ENCODE measurements around the gene PTPN5. TPM values are rescaled to one million over a fixed set of nuclear protein-coding genes. Genes with fewer than 3 reads are reported as not detected.

PTPN5 gene
- total RNA-seq, 1 experiment from 2014 or later: not detected

DNA sequence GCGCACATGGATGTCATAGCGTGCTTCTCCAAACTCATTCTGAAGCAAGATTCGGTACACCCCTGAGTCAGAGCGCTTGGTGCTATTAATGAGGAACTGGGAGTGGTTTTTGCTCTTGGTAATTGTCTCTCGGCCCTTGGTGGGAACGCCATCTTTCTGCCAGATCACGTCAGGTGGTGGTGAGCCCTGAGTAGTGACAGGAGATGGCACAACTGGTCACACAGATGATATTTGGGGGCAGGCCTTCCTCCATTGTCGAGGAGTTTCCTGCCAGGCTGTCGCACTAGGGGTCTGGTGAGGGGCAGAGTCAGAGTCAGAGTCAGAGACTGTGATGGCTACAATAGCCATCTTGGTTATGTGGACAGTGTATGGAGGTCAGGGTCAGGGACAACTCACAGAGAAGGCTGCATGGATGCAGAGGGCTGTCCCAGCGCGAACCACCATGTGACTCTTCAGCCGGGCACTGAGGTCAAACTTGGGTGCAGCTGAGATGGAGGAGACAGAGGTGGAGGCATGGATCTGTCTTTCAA is 83.7 kb downstream of the PTPN5 start:
- Histone ChIP-seq H3K27me3 (ENCODE audit: insufficient read depth, low read depth) (peaks cover 63% of the 10 kb centered on the region), H3K4me3 (no peak overlapping the region), H3K4me1 (replicated peaks; ENCODE audit: insufficient read depth) (no peaks in the 10 kb centered on the region), H2AFZ (no peak overlapping the region), H3K9me2 (ENCODE audit: insufficient read depth) (no peaks in the 10 kb centered on the region), H3K9me3 (ENCODE audit: insufficient read depth, low read depth) (no peaks in the 10 kb centered on the region), H3K4me2 (no peak overlapping the region), H3K36me3 (ENCODE audit: low read depth) (no peaks in the 10 kb centered on the region), H3F3A (ENCODE audit: insufficient read depth, low read depth) (no peaks in the 10 kb centered on the region), H4K20me1 (ENCODE audit: insufficient read depth) (no peaks in the 10 kb centered on the region), H3K27ac (no peak overlapping the region), H3K79me2 (ENCODE audit: low read depth) (no peaks in the 10 kb centered on the region)
- CTCF ChIA-PET: no interaction called here
- intact Hi-C loops (cut with micrococcal nuclease; ENCODE audit: unreplicated experiment): no loop called here
- TF ChIP-seq, protein P1, sequence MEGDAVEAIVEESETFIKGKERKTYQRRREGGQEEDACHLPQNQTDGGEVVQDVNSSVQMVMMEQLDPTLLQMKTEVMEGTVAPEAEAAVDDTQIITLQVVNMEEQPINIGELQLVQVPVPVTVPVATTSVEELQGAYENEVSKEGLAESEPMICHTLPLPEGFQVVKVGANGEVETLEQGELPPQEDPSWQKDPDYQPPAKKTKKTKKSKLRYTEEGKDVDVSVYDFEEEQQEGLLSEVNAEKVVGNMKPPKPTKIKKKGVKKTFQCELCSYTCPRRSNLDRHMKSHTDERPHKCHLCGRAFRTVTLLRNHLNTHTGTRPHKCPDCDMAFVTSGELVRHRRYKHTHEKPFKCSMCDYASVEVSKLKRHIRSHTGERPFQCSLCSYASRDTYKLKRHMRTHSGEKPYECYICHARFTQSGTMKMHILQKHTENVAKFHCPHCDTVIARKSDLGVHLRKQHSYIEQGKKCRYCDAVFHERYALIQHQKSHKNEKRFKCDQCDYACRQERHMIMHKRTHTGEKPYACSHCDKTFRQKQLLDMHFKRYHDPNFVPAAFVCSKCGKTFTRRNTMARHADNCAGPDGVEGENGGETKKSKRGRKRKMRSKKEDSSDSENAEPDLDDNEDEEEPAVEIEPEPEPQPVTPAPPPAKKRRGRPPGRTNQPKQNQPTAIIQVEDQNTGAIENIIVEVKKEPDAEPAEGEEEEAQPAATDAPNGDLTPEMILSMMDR (conservative IDR thresholded peaks at IDR 0.05): no peak
- no peak for TF ChIP-seq EZH2 (IDR thresholded peaks at IDR 0.05; ENCODE audit: low read depth)
- BruUV-seq (replicated peaks): no TSS peak
- DNase-seq: no peak
- POLR2A ChIA-PET (ENCODE audit: unreplicated experiment): no interaction called here

- H3K36me3 ChIP-seq (ENCODE audit: low read depth): no peaks in the 10 kb centered on the region
- no peaks in the 10 kb centered on the region for H3F3A ChIP-seq (ENCODE audit: insufficient read depth, low read depth)
- no peak for DNase-seq
- H3K4me2 ChIP-seq: no peak overlapping the region
- no peaks in the 10 kb centered on the region for H3K4me1 ChIP-seq (replicated peaks; ENCODE audit: insufficient read depth)
- H2AFZ ChIP-seq: no peak overlapping the region
- intact Hi-C loops (cut with micrococcal nuclease; ENCODE audit: unreplicated experiment): no loop called here
- no peak for TF ChIP-seq EZH2 (IDR thresholded peaks at IDR 0.05; ENCODE audit: low read depth)
- TF ChIP-seq, protein P1 (conservative IDR thresholded peaks at IDR 0.05): no peak
- no peak overlapping the region for H3K27ac ChIP-seq
- H3K79me2 ChIP-seq (ENCODE audit: low read depth): no peaks in the 10 kb centered on the region
- H4K20me1 ChIP-seq (ENCODE audit: insufficient read depth): no peaks in the 10 kb centered on the region
- peaks cover 52% of the 10 kb centered on the region for H3K27me3 ChIP-seq (ENCODE audit: insufficient read depth, low read depth)
- H3K9me2 ChIP-seq (ENCODE audit: insufficient read depth): no peaks in the 10 kb centered on the region
- TSS peak; percentile 15 for BruUV-seq (replicated peaks)
- ChIA-PET POLR2A (ENCODE audit: unreplicated experiment) (interaction anchor here (0.6 kb wide), 1 partner anchor 15 kb away, joined by 4 read pairs; no protein-coding TSS in a partner anchor), CTCF (interaction anchor here (0.6 to 1.0 kb wide), 3 partner anchors 15 to 74 kb away, joined by 3 to 4 read pairs (median 3); no protein-coding TSS in a partner anchor)
- H3K9me3 ChIP-seq (ENCODE audit: insufficient read depth, low read depth): no peaks in the 10 kb centered on the region
- H3K4me3 ChIP-seq: no peak overlapping the region
These were observed 85.0 kb downstream of the PTPN5 start for GRCh38 chr11:18706330-18707243.

- Histone ChIP-seq H3K9me2 (ENCODE audit: insufficient read depth) (no peaks in the 10 kb centered on the region), H2AFZ (no peak overlapping the region), H3K9me3 (ENCODE audit: insufficient read depth, low read depth) (no peaks in the 10 kb centered on the region), H3K4me3 (no peak overlapping the region), H3F3A (ENCODE audit: insufficient read depth, low read depth) (no peaks in the 10 kb centered on the region), H3K27ac (no peak overlapping the region), H3K4me1 (replicated peaks; ENCODE audit: insufficient read depth) (peaks cover 4% of the 10 kb centered on the region), H3K27me3 (ENCODE audit: insufficient read depth, low read depth) (peaks cover 45% of the 10 kb centered on the region), H4K20me1 (ENCODE audit: insufficient read depth) (no peaks in the 10 kb centered on the region), H3K36me3 (ENCODE audit: low read depth) (no peaks in the 10 kb centered on the region), H3K79me2 (ENCODE audit: low read depth) (no peaks in the 10 kb centered on the region), H3K4me2 (no peak overlapping the region)
- POLR2A ChIA-PET (ENCODE audit: unreplicated experiment): interaction anchor here (0.6 kb wide), 2 partner anchors 16 to 591 kb away, joined by 4 read pairs; no protein-coding TSS in a partner anchor
- TF ChIP-seq, protein P1 (conservative IDR thresholded peaks at IDR 0.05): no peak
- DNase-seq: no peak
- CTCF ChIA-PET: interaction anchor here (0.6 to 1.2 kb wide), 5 partner anchors 16 to 80 kb away, joined by 3 to 4 read pairs (median 3); no protein-coding TSS in a partner anchor
- no TSS peak for BruUV-seq (replicated peaks)
- intact Hi-C loops (cut with micrococcal nuclease; ENCODE audit: unreplicated experiment): no loop called here
These were observed 85.8 kb downstream of the PTPN5 start for GRCh38 chr11:18705651-18706281.

Measured in PC-9 (cell line).